Posterior cingulate gyrus (tissue), 11 donors: Measurements from ENCODE around the gene RBM20.

Source experiments
- DNase-seq, 10 donors: peaks; one replicate each; pipeline versions ENCODE4 v3.0.0 to v3.0.0-alpha.2; 2020 to 2021; ENCODE audit warnings: mixed read lengths in 3 of 10
- intact Hi-C: fragments of 100-400 bp; cut with DNase I; formaldehyde crosslinking; loops from one replicate; pipeline ENCODE4 v1.15.1; 2023

RBM20 gene

GRCh38 chr10:110818311-110819256 is 174.4 kb downstream of the RBM20 start:
- peak in 1 of 10 donors; percentile 87 for DNase-seq
- intact Hi-C loops, result no loop called here

DNA sequence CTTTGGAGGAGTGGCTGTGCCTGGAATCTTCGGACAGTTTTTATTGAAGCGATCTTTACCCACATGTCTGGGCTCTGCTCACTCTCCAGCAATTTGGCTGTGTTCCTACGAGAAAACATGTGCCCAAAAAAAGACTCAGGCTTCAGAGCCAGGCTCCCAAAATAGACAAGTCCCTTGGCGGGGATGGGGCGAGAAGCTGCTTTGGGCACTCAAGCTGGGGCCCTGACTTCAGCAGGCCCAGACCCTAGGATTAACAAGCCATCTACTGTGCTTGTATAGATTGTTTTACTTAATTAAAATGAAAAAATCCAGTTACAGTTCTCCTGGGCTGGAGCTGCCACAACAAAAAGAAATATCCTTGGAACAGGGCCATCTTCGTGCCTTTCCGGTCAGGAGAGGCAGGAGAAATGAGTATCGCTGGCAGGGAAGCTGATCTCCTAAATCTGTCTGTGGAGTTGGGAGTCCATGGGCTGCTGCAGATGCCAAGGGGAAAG is 176.2 kb downstream of the RBM20 start:
- intact Hi-C loops, result loop anchor here (5.0 kb wide), 1 partner anchor 52 kb away; the partner anchor contains the start of gene PDCD4

DNA sequence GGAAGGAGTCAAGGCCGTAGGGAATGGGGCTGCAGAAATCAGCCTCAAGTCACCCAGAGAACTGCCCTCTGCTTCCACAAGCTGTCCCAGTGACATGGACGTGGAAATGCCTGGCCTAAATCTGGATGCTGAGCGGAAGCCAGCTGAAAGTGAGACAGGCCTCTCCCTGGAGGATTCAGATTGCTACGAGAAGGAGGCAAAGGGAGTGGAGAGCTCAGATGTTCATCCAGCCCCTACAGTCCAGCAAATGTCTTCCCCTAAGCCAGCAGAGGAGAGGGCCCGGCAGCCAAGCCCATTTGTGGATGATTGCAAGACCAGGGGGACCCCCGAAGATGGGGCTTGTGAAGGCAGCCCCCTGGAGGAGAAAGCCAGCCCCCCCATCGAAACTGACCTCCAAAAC is 177.4 kb downstream of the RBM20 start:
- intact Hi-C loops, result loop anchor here (5.0 kb wide), 1 partner anchor 51 kb away; the partner anchor contains the start of gene PDCD4
- DNase-seq, result no peak

More for the DNA sequence above, 176.2 kb downstream of the RBM20 start:
- DNase-seq, result peak in 8 of 10 donors; percentile 44 to 94 (median 63)

- intact Hi-C loops, result loop anchor here (5.0 kb wide), 1 partner anchor 50 kb away; the partner anchor contains the start of gene PDCD4
- no peak for DNase-seq
Observed at GRCh38 chr10:110822035-110822711, 178.0 kb downstream of the RBM20 start.

DNA sequence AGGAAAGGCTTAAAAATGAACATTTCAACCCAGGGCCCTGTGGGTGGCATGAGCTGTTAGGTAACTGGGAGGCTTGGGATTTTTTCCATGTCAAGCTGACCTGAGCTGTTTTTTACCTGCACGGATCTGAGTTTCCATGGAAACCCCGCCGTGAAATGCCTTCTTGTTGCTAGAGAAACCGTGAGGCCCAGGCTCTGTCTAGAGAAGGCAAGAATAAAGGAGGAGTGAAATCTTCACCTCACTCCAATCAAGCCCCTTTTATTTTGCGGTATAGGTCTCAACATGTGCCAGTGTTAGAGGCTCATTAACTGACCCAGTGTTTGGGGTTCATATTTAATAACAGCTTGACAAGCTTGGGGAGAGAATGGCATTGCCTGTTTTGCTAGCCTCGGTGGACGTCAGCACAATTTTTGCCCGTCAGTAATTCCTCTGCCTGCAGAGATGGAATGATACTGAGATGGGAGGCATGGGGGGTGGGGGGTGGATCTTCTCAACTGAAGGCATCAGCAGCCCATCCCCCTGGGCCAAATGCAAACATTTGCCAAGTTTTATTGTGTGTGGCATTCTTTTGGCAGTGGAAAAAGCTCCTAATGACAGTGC is 178.7 kb downstream of the RBM20 start:
- intact Hi-C loops, result loop anchor here (5.0 kb wide), 1 partner anchor 49 kb away; the partner anchor contains the start of gene PDCD4
- DNase-seq, result peak in 4 of 10 donors; percentile 44 to 87 (median 50)

GRCh38 chr10:110824152-110824441 is 180.0 kb downstream of the RBM20 start:
- DNase-seq, result no peak
- intact Hi-C loops, result loop anchor here (5.0 kb wide), 1 partner anchor 48 kb away; the partner anchor contains the start of gene PDCD4

DNA sequence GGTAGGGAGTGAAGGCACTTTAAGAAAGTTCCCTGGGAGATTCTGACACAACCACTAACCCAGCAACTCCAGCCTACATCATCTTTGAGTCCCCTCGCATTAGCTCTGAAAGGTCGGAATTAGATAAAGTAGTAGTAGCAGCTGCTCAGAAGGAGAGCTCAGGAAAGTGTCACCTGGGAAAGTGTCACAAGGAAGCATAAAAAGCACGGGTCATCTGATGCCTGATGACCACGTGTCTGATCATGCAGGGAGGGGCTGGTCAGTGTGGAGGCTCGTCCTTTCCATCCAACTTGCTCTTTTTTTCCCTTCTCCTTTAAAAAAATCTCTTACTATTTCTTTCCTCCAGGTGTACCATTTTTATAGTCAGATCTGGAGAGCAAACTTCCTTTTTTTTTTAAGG is 180.5 kb downstream of the RBM20 start:
- intact Hi-C loops, result loop anchor here (5.0 kb wide), 1 partner anchor 48 kb away; the partner anchor contains the start of gene PDCD4
- DNase-seq, result no peak

DNA sequence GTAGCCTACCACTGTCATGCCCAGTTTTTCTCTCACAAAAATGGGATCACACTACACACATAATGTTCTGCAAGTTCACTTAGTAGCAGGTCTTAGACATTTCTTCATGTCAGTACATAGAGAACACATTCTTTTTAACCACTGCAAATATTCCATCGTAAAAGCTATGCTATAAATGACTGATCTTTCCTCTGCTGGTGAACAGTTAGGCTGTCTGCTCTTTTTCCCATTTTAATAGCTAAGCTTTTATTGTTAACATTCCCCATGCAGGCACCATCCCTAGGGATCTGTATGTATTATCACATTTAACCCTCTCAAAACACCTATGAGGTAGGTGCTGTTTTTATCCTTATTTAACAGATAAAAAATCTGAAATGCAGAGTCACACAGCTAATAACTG is 181.4 kb downstream of the RBM20 start:
- intact Hi-C loops, result no loop called here
- DNase-seq, result no peak

GRCh38 chr10:110827410-110827809 is 183.3 kb downstream of the RBM20 start:
- intact Hi-C loops, result no loop called here
- DNase-seq, result no peak

- intact Hi-C loops, result no loop called here
- no peak for DNase-seq
Observed at GRCh38 chr10:110827875-110828274, 183.7 kb downstream of the RBM20 start.

DNA sequence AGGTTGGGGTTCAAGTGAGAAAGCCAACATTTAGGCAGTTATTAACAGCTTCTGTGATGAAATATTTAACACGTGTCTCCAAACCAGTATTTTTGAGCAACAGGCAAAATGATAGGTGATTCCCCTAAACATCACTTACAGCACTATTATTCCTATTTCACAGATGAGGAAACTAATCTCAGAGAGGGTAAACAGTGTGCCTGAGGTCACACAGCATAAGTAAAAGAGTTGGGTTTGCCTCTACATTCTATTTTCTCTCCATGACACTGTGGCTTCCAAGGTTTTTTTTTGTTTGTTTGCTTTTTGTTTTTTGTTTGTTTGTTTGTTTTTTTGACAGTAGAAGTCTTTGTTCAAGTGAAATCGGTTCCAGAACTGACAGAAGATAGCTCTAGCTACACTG is 184.4 kb downstream of the RBM20 start:
- DNase-seq, result no peak
- intact Hi-C loops, result no loop called here

- intact Hi-C loops, result no loop called here
- DNase-seq, result no peak
Observed at GRCh38 chr10:110829721-110830410, 185.7 kb downstream of the RBM20 start.

DNA sequence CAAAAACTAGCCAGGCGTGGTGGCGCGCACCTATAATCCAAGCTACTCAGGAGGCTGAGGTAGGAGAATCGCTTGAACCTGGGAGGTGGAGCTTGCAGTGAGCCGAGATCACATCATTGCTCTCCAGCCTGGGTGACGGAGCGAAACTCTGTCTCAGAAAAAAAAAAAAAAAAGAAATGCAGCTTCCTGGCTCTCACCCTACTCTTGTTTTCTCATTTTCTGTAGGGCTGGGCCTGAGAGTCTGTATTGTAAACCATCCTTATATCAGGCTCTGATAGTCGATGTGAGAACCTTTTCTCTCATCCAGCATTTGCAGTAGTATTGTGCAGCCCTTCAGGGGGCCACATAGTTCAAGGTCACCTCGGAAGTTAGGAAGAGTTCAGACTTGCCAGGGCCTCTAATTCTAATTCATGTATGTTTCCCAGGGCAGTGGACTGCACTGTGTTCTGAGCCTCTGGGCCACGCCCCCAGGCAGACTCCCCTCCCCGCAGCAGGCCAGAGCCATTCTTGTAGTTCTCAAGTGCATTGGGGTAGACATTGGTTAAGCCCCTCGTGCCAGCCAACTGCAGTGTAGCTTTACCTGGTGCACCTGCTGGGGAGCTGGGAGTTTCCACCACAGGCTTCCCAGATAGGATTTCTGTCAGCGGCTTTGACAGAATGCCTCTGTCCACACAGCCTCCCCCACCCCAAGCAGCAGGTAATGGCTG is 189.3 kb downstream of the RBM20 start:
- intact Hi-C loops, result no loop called here
- DNase-seq, result no peak

DNA sequence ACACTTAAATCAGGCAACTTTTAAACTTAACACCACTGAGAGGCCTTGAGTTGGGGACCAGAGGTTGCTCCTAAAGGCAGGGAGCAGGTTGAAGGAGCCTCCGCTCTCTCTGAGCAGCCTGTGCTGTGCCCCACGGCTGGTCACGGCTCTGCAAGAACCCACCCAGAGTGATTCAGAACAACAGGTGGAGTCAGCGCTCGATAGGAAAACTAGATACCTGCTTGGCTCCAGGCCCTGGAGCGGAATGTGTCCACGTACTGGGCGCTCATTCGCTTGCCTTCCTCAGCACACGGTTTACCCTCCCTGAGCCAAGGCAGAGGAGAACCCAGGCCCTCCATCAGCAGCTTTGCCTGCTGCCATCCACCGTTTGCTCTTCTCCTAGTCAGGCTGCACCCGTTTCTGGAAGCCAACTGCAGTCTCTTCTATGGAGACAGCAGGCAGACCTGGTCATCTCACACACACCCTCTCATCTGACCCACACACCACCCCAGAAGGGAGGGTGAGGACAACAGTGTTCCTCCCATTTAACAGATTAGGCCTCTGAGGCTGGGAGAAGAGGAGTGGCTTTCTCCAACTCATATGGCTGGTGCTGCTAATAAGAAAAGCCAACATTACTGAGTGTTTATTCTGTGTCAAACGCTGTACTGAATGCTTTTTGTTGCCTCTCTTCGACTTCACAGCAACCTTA is 189.9 kb downstream of the RBM20 start:
- DNase-seq, result no peak
- intact Hi-C loops, result no loop called here

GRCh38 chr10:110834629-110835301 is 190.6 kb downstream of the RBM20 start:
- intact Hi-C loops, result no loop called here

DNA sequence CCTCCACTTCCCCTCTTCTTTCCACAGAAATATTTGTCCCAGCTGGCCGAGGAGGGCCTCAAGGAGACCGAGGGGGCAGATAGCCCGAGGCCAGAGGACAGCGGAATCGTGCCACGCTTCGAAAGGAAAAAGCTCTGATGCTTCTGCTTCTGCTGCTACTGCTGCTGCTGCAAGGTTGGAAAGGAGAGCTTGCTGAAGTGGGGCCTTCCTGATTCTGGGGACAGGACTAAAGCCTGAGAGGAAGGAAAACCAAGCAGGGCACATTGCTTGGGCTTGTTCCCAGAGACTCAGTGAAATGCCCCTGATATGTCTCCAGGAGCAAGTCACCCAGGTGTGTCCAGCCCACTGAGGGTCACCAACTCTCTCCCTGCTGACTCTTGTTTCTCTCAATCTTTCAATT is 191.7 kb downstream of the RBM20 start:
- no peak for DNase-seq
- intact Hi-C loops, result no loop called here

More at GRCh38 chr10:110834629-110835301, 190.6 kb downstream of the RBM20 start:
- no peak for DNase-seq

DNA sequence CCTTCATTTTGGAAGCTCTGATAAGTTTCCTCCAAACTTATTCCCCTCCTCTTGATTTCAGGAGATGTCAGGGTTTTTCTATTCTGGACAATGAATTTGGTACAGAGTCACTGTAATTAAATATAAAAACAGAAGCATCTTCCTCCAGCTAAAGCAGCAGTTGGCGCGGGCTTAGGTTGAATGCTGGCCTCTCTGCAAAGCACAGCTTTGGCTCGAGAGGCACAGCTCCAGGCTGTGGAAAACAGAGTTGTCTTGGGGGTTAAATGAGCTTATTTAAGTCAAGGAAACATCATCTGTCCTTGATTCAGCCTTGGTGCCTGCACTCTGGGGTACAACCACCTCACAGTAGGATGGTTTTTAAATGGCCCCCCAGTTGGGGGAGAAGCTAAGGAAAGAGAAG is 192.6 kb downstream of the RBM20 start:
- DNase-seq, result no peak
- intact Hi-C loops, result no loop called here

GRCh38 chr10:110837418-110838171 is 193.5 kb downstream of the RBM20 start:
- DNase-seq, result no peak
- intact Hi-C loops, result no loop called here
